ENCODE measurements around the gene IP6K1.
A peak's percentile ranks its signal among the peaks of the same experiment; 100 is the strongest.
"Not testable (repeated sequence)": the region's sequence is repeated elsewhere in the genome, so short reads cannot be mapped to it uniquely, and the experiment has no call there.

IP6K1 gene

GRCh38 chr3:49761661-49762060, 24.7 kb downstream of the IP6K1 start:
- no peak for DNase-seq

DNA sequence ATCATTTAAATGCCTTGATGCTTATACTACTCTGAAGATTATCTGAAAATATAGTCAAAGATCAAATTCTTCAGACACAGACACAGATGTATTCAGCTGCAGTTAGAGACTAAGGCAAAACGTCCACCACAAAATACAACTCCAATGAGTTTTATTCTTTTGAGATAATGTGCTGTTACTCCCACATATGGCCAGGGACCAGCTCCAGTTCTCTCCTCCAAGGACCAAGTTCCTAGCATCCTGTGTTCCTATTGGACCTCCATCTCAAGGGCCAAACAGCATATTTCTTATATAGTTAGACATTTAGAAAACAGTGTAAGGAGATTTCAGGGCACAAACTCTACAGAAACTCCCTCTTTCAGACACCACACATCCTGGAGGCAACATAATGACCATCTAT, 27.1 kb downstream of the IP6K1 start:
- no peak for DNase-seq

DNA sequence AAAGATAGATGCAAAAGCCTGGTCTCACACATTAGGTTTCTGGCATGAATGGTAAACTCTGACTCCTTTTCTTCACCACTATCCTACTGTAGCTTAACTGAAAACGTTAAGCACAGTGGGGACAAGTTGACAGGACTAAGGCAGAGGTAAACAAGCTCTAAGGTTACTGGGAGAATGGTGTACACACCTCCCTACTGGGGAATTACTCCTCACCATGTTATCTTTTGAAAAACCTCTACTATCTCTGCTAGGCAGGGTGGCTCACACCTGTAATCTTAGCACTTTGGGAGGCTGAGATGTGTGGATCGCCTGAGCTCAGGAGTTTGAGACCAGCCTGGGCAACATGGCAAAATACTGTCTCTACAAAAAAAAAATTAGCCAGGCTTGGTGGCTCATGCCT, 29.1 kb downstream of the IP6K1 start:
- no peak for DNase-seq

GRCh38 chr3:49756036-49756435, 30.3 kb downstream of the IP6K1 start:
- no peak for DNase-seq

- no peak for DNase-seq
Observed at GRCh38 chr3:49754536-49754935, 31.8 kb downstream of the IP6K1 start.

GRCh38 chr3:49751501-49751900, 34.8 kb downstream of the IP6K1 start:
- no peak for DNase-seq

DNA sequence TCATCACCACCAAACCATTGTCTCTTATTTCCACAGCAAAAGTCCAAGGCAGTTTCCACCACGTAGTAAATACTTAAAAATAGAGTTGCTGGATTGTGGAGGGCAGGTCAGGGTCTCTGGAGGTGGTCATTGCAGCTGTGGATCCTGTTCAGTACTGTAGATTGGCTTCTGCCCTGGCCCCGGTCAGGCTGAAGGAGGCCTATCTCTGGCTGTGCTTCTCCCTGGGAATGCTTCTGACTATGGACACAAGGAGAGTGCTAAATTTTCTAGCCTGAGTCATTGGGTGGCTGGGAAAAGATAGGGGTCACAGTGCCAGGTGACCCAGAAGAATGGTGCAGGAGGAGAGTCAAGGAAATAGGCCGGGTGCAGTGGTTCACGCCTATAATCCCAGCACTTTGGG, 36.3 kb downstream of the IP6K1 start:
- DNase-seq, result no peak

- DNase-seq, result not testable (repeated sequence)
Observed at GRCh38 chr3:49748874-49749273, 37.5 kb downstream of the IP6K1 start.

DNA sequence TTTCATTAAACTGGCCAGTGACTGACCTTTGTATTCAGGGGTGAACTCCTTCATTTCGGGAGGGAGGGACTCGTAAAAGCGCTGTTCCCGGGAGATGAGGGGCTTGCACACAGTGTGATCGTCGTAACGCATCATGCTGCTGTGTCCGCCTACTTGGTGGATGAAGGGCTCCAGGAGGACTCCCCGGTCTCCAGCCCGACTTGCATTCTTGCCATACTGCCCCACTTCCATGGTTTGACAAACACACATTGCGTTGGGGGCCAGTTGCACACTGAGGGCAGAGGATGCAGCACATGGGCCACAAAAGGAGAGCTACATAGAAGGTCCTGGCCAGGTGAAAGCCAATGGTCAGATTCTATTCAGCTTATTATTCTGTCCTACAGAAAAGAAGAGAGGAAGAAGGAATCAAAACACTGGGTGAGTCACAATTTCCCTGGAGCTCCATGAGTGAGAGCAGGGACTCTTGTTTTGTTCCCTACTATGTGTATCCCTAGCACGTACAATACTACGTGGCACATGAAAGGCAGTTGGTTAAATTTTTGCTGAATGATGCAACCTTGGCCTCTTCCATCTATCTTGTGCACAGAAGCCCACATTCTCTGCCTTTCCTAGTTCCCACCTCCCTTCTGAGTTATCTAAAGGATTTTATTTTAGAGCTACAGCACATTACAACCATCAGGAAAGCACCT, 38.4 kb downstream of the IP6K1 start:
- no peak for DNase-seq

DNA sequence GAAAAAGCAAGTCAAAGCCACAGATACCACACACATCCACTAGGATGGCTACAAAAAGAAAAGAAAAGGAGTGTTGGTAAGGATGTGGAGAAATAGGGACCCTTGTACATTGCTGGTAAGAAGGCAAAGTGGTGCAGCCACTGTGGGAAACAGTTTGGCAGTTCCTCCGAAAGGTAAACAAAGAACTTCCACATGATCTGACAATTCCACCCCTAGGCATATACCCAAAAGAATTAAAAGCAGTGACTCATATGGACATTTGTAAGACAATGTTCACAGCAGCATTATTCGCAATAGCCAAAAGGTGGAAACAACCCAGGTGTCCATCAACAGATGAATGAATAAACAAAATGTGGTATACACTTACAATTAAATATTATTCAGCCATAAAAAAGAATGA, 40.4 kb downstream of the IP6K1 start:
- DNase-seq, result no peak

DNA sequence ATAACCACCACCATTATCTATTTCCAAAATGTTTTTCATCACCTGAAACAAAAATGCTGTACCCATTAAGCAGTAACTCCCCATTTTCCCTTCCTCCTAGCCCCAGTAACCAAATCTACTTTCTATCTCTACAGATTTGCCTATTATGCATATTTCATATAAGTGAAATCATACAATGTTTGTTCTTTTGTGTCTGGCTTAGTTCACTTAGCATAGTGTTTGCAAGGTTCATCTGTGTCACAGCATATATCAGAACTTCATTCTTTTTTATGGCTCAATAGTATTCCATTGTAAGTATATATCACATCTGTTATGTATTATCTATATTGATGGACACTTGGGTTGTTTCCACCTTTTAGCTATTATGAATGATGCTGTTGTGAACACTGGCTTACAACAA, 45.9 kb downstream of the IP6K1 start:
- DNase-seq, result no peak

DNA sequence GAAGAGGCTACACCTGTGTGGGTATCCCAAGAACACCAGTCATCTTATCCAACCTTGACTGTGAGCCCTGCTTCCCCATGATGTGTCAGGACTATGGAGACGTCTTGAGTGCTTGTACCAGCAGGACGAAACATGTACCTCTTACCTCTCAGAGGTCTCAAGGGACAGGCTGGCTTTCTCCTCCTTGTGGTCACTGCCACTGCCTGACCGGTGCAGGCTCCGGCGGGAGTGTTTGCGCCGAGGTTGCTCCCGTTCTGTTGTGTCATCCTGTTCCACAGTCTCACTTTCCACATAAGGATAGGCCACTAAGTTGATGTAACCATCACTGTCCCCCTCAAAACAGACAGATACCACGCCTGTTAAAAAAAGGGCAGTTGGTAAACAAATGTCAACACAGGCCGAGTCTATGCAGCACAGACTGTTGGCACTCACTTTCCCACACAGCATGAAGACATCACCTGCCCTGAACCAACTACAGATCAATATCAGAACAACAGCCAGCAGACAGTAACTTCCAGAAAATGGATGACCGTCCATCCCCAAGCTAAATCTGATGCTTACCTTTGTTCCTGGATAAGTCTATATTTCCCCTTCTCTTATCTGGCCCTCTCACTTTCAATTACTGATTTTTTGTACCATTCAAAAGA, 48.2 kb downstream of the IP6K1 start:
- no peak for DNase-seq

- no peak for DNase-seq
Observed at GRCh38 chr3:49734752-49735151, 51.6 kb downstream of the IP6K1 start.

- DNase-seq, result no peak
Observed at GRCh38 chr3:49733551-49733950, 52.8 kb downstream of the IP6K1 start.

- no peak for DNase-seq
Observed at GRCh38 chr3:49732597-49732996, 53.7 kb downstream of the IP6K1 start.

- no peak for DNase-seq
Observed at GRCh38 chr3:49729966-49730609, 56.3 kb downstream of the IP6K1 start.

- DNase-seq, result no peak
Observed at GRCh38 chr3:49727924-49728361, 58.4 kb downstream of the IP6K1 start.

- no peak for DNase-seq
Observed at GRCh38 chr3:49727154-49727923, 59.0 kb downstream of the IP6K1 start.

DNA sequence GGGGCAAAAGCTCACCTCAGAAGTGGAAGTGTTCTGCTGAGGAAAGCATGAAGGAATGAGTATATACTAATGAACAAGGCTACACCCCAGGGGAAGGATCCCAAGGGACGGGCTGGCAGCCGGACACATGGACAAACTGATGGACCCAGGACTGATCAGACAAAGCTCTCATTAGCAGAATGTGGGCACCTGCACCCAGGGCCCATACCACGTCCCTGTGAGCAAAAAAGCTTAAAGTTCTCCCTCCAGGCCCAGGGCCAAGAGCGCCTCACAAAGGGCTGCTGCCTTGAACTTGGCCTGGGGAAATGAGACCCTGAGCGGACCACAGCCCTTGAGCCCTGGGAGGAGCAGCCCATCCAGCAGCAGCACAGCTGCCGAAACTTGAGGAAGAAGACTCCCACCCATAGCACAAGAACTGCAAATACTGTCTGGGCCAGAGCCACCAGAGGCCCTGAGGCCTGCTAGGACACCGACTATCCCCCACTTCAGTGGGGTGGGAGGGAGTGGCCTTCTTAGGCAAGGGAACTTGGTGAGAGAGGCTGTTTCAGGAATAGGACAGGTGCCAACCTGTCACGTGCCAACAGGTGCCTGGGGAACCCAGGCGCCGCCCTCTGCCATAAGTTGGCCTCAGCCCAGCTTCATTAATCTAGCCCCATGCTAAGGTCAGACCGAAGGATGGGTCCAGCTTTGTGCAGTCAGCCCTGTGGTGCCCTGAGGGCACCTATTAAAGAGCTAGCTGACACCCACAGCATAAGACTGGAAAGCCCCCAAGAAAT, 60.2 kb downstream of the IP6K1 start:
- DNase-seq, result no peak

- peak; percentile 40 for DNase-seq
Observed at GRCh38 chr3:49724586-49724985, 61.8 kb downstream of the IP6K1 start.

GRCh38 chr3:49723628-49724551, 62.5 kb downstream of the IP6K1 start, which contains the start of gene GMPPB:
Gene GMPPB, minus strand, starts transcription at chr3:49723951. Its CDS starts 225 bp downstream, at chr3:49723726.
- DNase-seq, result peak; percentile 89

DNA sequence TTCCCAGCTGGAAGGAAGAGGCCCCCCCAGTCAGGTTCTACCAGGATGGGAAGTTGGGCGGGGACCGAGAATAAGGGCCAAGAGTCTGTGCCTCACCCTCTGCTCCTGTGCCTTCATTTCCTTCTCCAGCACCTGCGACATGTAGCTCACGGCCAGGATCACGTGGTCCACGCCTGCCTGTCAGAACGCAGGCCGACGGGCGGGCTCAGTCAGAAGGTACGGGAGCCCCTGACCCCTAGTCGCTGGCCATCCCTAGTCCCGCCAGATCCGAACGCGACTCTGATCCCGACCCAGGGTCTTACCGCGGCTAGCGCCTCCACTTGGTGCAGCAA, 63.1 kb downstream of the IP6K1 start:
- DNase-seq, result peak; percentile 63

All from activated T-cell treated with anti-CD3 and anti-CD28 coated beads, Interleukin-2, amount 50 U/mL, for 1 hour (primary cell).